K562 (cell line): ENCODE data around the gene CDHR1.

ENCODE experiments used
- CBX8 ChIP-seq: fragments of 200-600 bp; sonication (generic); IDR thresholded peaks from 2 replicates; pipeline ENCODE4 v1.6.1; 2012; ENCODE audit warnings: borderline replicate concordance, mixed run types, low read depth, mild to moderate bottlenecking, moderate library complexity, mixed read lengths, low read length, control low read depth, inconsistent platforms; ENCODE audit not compliant: poor library complexity, severe bottlenecking; ENCODE audit errors: extremely low read depth
- CCAR2 ChIP-seq: fragments of 200-400 bp; formaldehyde crosslinking; IDR thresholded peaks from 2 replicates; pipeline ENCODE4 v1.6.1; 2017; ENCODE audit warnings: mild to moderate bottlenecking, low read depth, low read length
- EGR1 ChIP-seq: fragments of 450-650 bp; conservative IDR thresholded peaks from 2 replicates; pipeline ENCODE4 v1.6.1; 2017; ENCODE audit warnings: mild to moderate bottlenecking
- MYNN ChIP-seq, 2 experiments: sonication (generic); formaldehyde crosslinking in 1 of 2; IDR thresholded peaks; 2 replicates each; pipeline versions ENCODE4 v1.5.0 to v1.6.1; 2016 to 2020; ENCODE audit warnings: antibody characterized with exemption in 1 of 2, missing genetic modification reagents in 1 of 2
- NCOA4 ChIP-seq: fragments of 450-650 bp; IDR thresholded peaks from 2 replicates; pipeline ENCODE4 v1.6.1; 2018; ENCODE audit warnings: mild to moderate bottlenecking; ENCODE audit not compliant: partially characterized antibody
- NFXL1 ChIP-seq: fragments of 450-650 bp; formaldehyde crosslinking; IDR thresholded peaks from 2 replicates; pipeline ENCODE4 v1.4.0; 2021; ENCODE audit warnings: mild to moderate bottlenecking
- POLR2AphosphoS5 ChIP-seq: IDR thresholded peaks from 2 replicates; pipeline ENCODE4 v1.6.1; 2011; ENCODE audit warnings: mild to moderate bottlenecking, low read depth, low read length, moderate library complexity; ENCODE audit not compliant: control insufficient read depth, insufficient read depth
- SREBF2 ChIP-seq: sonication (generic); formaldehyde crosslinking; IDR thresholded peaks from 2 replicates; pipeline ENCODE4 v1.4.0; 2020; ENCODE audit warnings: mild to moderate bottlenecking, missing genetic modification reagents
- TF ChIP-seq, protein P1 (sequence below): sonication (generic); formaldehyde crosslinking; IDR thresholded peaks from 2 replicates; pipeline ENCODE4 v1.4.0; 2020; ENCODE audit warnings: mild to moderate bottlenecking, missing genetic modification reagents
- TF ChIP-seq, protein P2 (sequence below), 3 experiments: IDR thresholded peaks in 2 of 3; conservative IDR thresholded peaks in 1 of 3; 2 replicates each; pipeline ENCODE4 v1.5.1; 2011 to 2012; ENCODE audit warnings: low read length in 3 of 3, mild to moderate bottlenecking in 3 of 3, control low read depth in 2 of 3, improper control_type of control experiment in 1 of 3, inconsistent platforms in 1 of 3, low read depth in 1 of 3, mixed read lengths in 1 of 3, moderate library complexity in 1 of 3; ENCODE audit not compliant: insufficient read depth in 2 of 3
- TF ChIP-seq, protein P3 (sequence below): conservative IDR thresholded peaks from 2 replicates; pipeline ENCODE4 v1.6.1; 2011; ENCODE audit warnings: low read depth, mild to moderate bottlenecking, low read length; ENCODE audit not compliant: control insufficient read depth
- TF ChIP-seq, protein P4 (sequence below): sonication (generic); formaldehyde crosslinking; IDR thresholded peaks from 2 replicates; pipeline ENCODE4 v1.8.0; 2023; ENCODE audit warnings: mild to moderate bottlenecking, missing genetic modification reagents
- TF ChIP-seq, protein P5 (sequence below): sonication (generic); formaldehyde crosslinking; IDR thresholded peaks from 2 replicates; pipeline ENCODE4 v1.8.1; 2022; ENCODE audit warnings: missing genetic modification reagents

DNA sequence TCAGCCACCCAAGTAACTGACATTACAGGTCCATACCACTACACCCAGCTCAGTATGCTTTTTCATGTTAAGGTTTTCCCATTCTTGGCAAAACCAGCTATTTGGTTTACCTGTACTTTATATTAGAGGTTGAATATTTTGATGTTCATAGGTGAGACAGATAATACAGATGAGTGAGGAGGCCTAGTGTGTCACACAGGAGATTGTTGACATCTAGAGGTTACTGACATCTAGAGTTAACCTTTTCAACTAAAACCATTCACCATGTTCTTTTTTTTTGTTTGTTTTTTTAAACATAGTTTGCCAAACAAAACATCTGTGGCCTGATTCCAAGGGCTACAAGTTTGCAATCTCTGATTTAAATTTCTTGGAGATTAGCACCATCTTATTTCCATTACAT, 47.0 kb upstream of the CDHR1 start:
- TF ChIP-seq NCOA4 (no peak), EGR1 (no peak), NFXL1 (CRISPR knock-in tag) (no peak), MYNN (IDR thresholded peaks at IDR 0.05) (no peak), MYNN (CRISPR knock-in tag; IDR thresholded peaks at IDR 0.05) (no peak), POLR2AphosphoS5 (no peak), CBX8 (no peak), CCAR2 (no peak), SREBF2 (CRISPR knock-in tag) (no peak)
- TF ChIP-seq, protein P1, sequence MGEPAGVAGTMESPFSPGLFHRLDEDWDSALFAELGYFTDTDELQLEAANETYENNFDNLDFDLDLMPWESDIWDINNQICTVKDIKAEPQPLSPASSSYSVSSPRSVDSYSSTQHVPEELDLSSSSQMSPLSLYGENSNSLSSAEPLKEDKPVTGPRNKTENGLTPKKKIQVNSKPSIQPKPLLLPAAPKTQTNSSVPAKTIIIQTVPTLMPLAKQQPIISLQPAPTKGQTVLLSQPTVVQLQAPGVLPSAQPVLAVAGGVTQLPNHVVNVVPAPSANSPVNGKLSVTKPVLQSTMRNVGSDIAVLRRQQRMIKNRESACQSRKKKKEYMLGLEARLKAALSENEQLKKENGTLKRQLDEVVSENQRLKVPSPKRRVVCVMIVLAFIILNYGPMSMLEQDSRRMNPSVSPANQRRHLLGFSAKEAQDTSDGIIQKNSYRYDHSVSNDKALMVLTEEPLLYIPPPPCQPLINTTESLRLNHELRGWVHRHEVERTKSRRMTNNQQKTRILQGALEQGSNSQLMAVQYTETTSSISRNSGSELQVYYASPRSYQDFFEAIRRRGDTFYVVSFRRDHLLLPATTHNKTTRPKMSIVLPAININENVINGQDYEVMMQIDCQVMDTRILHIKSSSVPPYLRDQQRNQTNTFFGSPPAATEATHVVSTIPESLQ (CRISPR knock-in tag), result no peak
- TF ChIP-seq, protein P2, sequence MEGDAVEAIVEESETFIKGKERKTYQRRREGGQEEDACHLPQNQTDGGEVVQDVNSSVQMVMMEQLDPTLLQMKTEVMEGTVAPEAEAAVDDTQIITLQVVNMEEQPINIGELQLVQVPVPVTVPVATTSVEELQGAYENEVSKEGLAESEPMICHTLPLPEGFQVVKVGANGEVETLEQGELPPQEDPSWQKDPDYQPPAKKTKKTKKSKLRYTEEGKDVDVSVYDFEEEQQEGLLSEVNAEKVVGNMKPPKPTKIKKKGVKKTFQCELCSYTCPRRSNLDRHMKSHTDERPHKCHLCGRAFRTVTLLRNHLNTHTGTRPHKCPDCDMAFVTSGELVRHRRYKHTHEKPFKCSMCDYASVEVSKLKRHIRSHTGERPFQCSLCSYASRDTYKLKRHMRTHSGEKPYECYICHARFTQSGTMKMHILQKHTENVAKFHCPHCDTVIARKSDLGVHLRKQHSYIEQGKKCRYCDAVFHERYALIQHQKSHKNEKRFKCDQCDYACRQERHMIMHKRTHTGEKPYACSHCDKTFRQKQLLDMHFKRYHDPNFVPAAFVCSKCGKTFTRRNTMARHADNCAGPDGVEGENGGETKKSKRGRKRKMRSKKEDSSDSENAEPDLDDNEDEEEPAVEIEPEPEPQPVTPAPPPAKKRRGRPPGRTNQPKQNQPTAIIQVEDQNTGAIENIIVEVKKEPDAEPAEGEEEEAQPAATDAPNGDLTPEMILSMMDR (IDR thresholded peaks at IDR 0.05 in 2 of 3, conservative IDR thresholded peaks at IDR 0.05 in 1 of 3; ENCODE audit: insufficient read depth in 2 of 3, low read depth in 1 of 3, low read length in 3 of 3), result no peak
- TF ChIP-seq, protein P3, sequence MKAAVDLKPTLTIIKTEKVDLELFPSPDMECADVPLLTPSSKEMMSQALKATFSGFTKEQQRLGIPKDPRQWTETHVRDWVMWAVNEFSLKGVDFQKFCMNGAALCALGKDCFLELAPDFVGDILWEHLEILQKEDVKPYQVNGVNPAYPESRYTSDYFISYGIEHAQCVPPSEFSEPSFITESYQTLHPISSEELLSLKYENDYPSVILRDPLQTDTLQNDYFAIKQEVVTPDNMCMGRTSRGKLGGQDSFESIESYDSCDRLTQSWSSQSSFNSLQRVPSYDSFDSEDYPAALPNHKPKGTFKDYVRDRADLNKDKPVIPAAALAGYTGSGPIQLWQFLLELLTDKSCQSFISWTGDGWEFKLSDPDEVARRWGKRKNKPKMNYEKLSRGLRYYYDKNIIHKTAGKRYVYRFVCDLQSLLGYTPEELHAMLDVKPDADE, result no peak
- TF ChIP-seq, protein P4, sequence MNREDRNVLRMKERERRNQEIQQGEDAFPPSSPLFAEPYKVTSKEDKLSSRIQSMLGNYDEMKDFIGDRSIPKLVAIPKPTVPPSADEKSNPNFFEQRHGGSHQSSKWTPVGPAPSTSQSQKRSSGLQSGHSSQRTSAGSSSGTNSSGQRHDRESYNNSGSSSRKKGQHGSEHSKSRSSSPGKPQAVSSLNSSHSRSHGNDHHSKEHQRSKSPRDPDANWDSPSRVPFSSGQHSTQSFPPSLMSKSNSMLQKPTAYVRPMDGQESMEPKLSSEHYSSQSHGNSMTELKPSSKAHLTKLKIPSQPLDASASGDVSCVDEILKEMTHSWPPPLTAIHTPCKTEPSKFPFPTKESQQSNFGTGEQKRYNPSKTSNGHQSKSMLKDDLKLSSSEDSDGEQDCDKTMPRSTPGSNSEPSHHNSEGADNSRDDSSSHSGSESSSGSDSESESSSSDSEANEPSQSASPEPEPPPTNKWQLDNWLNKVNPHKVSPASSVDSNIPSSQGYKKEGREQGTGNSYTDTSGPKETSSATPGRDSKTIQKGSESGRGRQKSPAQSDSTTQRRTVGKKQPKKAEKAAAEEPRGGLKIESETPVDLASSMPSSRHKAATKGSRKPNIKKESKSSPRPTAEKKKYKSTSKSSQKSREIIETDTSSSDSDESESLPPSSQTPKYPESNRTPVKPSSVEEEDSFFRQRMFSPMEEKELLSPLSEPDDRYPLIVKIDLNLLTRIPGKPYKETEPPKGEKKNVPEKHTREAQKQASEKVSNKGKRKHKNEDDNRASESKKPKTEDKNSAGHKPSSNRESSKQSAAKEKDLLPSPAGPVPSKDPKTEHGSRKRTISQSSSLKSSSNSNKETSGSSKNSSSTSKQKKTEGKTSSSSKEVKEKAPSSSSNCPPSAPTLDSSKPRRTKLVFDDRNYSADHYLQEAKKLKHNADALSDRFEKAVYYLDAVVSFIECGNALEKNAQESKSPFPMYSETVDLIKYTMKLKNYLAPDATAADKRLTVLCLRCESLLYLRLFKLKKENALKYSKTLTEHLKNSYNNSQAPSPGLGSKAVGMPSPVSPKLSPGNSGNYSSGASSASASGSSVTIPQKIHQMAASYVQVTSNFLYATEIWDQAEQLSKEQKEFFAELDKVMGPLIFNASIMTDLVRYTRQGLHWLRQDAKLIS (CRISPR knock-in tag), result no peak
- TF ChIP-seq, protein P5, sequence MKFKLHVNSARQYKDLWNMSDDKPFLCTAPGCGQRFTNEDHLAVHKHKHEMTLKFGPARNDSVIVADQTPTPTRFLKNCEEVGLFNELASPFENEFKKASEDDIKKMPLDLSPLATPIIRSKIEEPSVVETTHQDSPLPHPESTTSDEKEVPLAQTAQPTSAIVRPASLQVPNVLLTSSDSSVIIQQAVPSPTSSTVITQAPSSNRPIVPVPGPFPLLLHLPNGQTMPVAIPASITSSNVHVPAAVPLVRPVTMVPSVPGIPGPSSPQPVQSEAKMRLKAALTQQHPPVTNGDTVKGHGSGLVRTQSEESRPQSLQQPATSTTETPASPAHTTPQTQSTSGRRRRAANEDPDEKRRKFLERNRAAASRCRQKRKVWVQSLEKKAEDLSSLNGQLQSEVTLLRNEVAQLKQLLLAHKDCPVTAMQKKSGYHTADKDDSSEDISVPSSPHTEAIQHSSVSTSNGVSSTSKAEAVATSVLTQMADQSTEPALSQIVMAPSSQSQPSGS (CRISPR knock-in tag), result no peak
